Adrenal gland (tissue), 5 donors: ENCODE measurements around the gene BCL2L13.

Experiments
- POLR2A ChIP-seq, 2 donors: fragments of 450-650 bp; IDR thresholded peaks; one replicate each; pipeline ENCODE4 v1.6.1; 2017; ENCODE audit warnings: antibody characterized with exemption in 2 of 2, mild to moderate bottlenecking in 2 of 2, moderate library complexity in 1 of 2
- TF ChIP-seq, protein P1 (sequence below), 6 experiments: fragments of 450-650 bp in 4 of 6; fragments of 200-600 bp in 2 of 6; sonication (generic) in 1 of 6; IDR thresholded peaks; 1 replicate in 5 of 6; 2 replicates in 1 of 6; pipeline versions ENCODE4 v1.5.1 to v1.8.0; 2016 to 2021; ENCODE audit warnings: antibody characterized with exemption in 6 of 6, mild to moderate bottlenecking in 2 of 6, moderate library complexity in 1 of 6
- donor health status: DM: no; HTN: no; CAD: no.

DNA sequence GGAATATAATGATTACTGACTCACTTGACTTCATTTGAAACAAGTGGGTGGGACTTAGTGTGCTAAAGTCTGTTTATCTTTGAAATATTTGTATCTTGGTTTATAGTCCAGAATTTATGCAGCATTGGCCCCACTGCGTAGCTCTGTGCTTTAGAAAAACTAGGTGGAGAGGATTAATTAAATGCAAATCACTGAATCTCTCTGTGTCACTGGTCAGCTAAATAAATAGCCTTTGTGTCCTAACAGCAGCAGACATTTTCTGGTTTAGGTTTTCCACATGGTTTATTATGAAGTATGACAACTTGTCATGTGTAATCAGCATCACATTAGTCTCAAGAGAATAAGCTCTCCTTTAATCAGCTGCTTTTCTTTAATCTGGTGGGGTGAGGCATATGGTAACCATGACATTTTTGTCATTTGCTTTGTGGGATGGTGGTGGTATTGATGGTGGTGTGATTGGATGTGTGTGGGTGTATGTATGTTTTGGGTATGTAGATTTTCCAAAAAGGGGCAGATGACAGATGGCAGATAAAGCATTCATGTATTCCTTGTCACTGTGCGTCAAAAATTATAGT, 33.9 kb downstream of the BCL2L13 start:
- TF ChIP-seq, protein P1, sequence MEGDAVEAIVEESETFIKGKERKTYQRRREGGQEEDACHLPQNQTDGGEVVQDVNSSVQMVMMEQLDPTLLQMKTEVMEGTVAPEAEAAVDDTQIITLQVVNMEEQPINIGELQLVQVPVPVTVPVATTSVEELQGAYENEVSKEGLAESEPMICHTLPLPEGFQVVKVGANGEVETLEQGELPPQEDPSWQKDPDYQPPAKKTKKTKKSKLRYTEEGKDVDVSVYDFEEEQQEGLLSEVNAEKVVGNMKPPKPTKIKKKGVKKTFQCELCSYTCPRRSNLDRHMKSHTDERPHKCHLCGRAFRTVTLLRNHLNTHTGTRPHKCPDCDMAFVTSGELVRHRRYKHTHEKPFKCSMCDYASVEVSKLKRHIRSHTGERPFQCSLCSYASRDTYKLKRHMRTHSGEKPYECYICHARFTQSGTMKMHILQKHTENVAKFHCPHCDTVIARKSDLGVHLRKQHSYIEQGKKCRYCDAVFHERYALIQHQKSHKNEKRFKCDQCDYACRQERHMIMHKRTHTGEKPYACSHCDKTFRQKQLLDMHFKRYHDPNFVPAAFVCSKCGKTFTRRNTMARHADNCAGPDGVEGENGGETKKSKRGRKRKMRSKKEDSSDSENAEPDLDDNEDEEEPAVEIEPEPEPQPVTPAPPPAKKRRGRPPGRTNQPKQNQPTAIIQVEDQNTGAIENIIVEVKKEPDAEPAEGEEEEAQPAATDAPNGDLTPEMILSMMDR (IDR thresholded peaks at IDR 0.05), result no peak
- TF ChIP-seq POLR2A (IDR thresholded peaks at IDR 0.05), result no peak
